T-helper 1 cell treated with Interleukin-12 subunit alpha and Interleukin-12 subunit beta and Interleukin-4 antibody, amounts not matched to agents 30 μg/mL and 1 μg/mL, for 36 hours (primary cell): Measurements from ENCODE around the gene RPL3.
"Not testable (repeated sequence)": the region's sequence is repeated elsewhere in the genome, so short reads cannot be mapped to it uniquely, and the experiment has no call there.

Source experiments
- H3K27ac Mint-ChIP-seq: one replicate; pipeline ENCODE4 v1.8.0; 2021; ENCODE audit warnings: mild to moderate bottlenecking, mixed read lengths
- H3K27me3 Mint-ChIP-seq: one replicate; pipeline ENCODE4 v1.8.0; 2021; ENCODE audit warnings: low read depth, mixed read lengths
- H3K36me3 Mint-ChIP-seq: one replicate; pipeline ENCODE4 v1.8.0; 2021; ENCODE audit warnings: low read depth, mixed read lengths
- H3K4me1 Mint-ChIP-seq: one replicate; pipeline ENCODE4 v1.8.0; 2021; ENCODE audit warnings: low read depth, mixed read lengths
- H3K4me3 Mint-ChIP-seq: one replicate; pipeline ENCODE4 v1.8.0; 2021; ENCODE audit warnings: mild to moderate bottlenecking, moderate library complexity, mixed read lengths
- H3K9me3 Mint-ChIP-seq: one replicate; pipeline ENCODE4 v1.8.0; 2021; ENCODE audit warnings: mixed read lengths

Gene RPL3

GRCh38 chr22:39357110-39358108, 38.0 kb upstream of the RPL3 start:
- not testable (repeated sequence) for H3K27me3 Mint-ChIP-seq

GRCh38 chr22:39356464-39356863, 37.0 kb upstream of the RPL3 start:
- Mint-ChIP-seq H3K4me3 (no peak overlapping the region), H3K27me3 (peaks cover 4% of the 10 kb centered on the region), H3K36me3 (no peaks in the 10 kb centered on the region), H3K4me1 (peaks cover 2% of the 10 kb centered on the region), H3K27ac (no peak overlapping the region), H3K9me3 (no peaks in the 10 kb centered on the region)

More at GRCh38 chr22:39357110-39358108, 38.0 kb upstream of the RPL3 start:
- H3K9me3 Mint-ChIP-seq, H3K27ac Mint-ChIP-seq, H3K4me1 Mint-ChIP-seq, H3K36me3 Mint-ChIP-seq, H3K4me3 Mint-ChIP-seq: not testable (repeated sequence)

GRCh38 chr22:39355805-39356204, 36.4 kb upstream of the RPL3 start:
- H3K27ac Mint-ChIP-seq, H3K4me3 Mint-ChIP-seq, H3K9me3 Mint-ChIP-seq, H3K4me1 Mint-ChIP-seq, H3K36me3 Mint-ChIP-seq: not testable (repeated sequence)
- peaks cover 10% of the 10 kb centered on the region for H3K27me3 Mint-ChIP-seq

- Mint-ChIP-seq H3K36me3 (no peaks in the 10 kb centered on the region), H3K4me3 (no peak overlapping the region), H3K27me3 (peaks cover 16% of the 10 kb centered on the region), H3K27ac (no peak overlapping the region), H3K9me3 (no peaks in the 10 kb centered on the region), H3K4me1 (peaks cover 2% of the 10 kb centered on the region)
These were observed 35.7 kb upstream of the RPL3 start for GRCh38 chr22:39355080-39355479.

GRCh38 chr22:39353346-39353745, 33.9 kb upstream of the RPL3 start:
- Mint-ChIP-seq H3K27ac (no peak overlapping the region), H3K4me3 (no peak overlapping the region), H3K27me3 (peaks cover 28% of the 10 kb centered on the region), H3K36me3 (no peaks in the 10 kb centered on the region), H3K4me1 (peaks cover 8% of the 10 kb centered on the region), H3K9me3 (no peaks in the 10 kb centered on the region)

GRCh38 chr22:39352306-39352891, 33.0 kb upstream of the RPL3 start:
- Mint-ChIP-seq H3K27ac (no peak overlapping the region), H3K9me3 (no peaks in the 10 kb centered on the region), H3K4me3 (no peak overlapping the region), H3K4me1 (peaks cover 8% of the 10 kb centered on the region), H3K27me3 (peaks cover 34% of the 10 kb centered on the region), H3K36me3 (no peaks in the 10 kb centered on the region)

GRCh38 chr22:39351689-39352214, 32.3 kb upstream of the RPL3 start:
- no peak overlapping the region for H3K4me3 Mint-ChIP-seq
- H3K9me3 Mint-ChIP-seq: no peaks in the 10 kb centered on the region
- H3K27me3 Mint-ChIP-seq: peaks cover 35% of the 10 kb centered on the region

GRCh38 chr22:39350757-39351688, 31.6 kb upstream of the RPL3 start:
- H3K4me3 Mint-ChIP-seq: peak overlapping the region; percentile 48
- H3K27me3 Mint-ChIP-seq: peaks cover 39% of the 10 kb centered on the region
- H3K9me3 Mint-ChIP-seq: no peaks in the 10 kb centered on the region
- H3K4me1 Mint-ChIP-seq: peaks cover 8% of the 10 kb centered on the region
- no peak overlapping the region for H3K27ac Mint-ChIP-seq
- no peaks in the 10 kb centered on the region for H3K36me3 Mint-ChIP-seq

More at GRCh38 chr22:39351689-39352214, 32.3 kb upstream of the RPL3 start:
- H3K4me1 Mint-ChIP-seq: peaks cover 8% of the 10 kb centered on the region
- no peaks in the 10 kb centered on the region for H3K36me3 Mint-ChIP-seq
- H3K27ac Mint-ChIP-seq: no peak overlapping the region

GRCh38 chr22:39349967-39350726, 30.7 kb upstream of the RPL3 start, which contains the start of gene SYNGR1:
Gene SYNGR1 (plus strand): TSS chr22:39349991. CDS start chr22:39350011, 20 bp downstream.
- peak within 1 kb of the TSS; percentile 63 for H3K4me3 Mint-ChIP-seq

GRCh38 chr22:39349506-39349966, 30.1 kb upstream of the RPL3 start:
- H3K4me1 Mint-ChIP-seq: peaks cover 8% of the 10 kb centered on the region
- peak overlapping the region; percentile 63 for H3K4me3 Mint-ChIP-seq
- H3K36me3 Mint-ChIP-seq: no peaks in the 10 kb centered on the region
- H3K9me3 Mint-ChIP-seq: no peaks in the 10 kb centered on the region
- no peak overlapping the region for H3K27ac Mint-ChIP-seq
- peaks cover 41% of the 10 kb centered on the region for H3K27me3 Mint-ChIP-seq

More at GRCh38 chr22:39349967-39350726, 30.7 kb upstream of the RPL3 start, which contains the start of gene SYNGR1:
- Mint-ChIP-seq H3K9me3 (no peaks in the 10 kb centered on the region), H3K4me1 (peaks cover 8% of the 10 kb centered on the region), H3K27ac (no peak within 1 kb of the TSS), H3K27me3 (peaks cover 39% of the 10 kb centered on the region), H3K36me3 (no peaks in the 10 kb centered on the region)

- no peaks in the 10 kb centered on the region for H3K9me3 Mint-ChIP-seq
- H3K4me1 Mint-ChIP-seq: peaks cover 8% of the 10 kb centered on the region
- no peak overlapping the region for H3K27ac Mint-ChIP-seq
- peak overlapping the region; percentile 63 for H3K4me3 Mint-ChIP-seq
- no peaks in the 10 kb centered on the region for H3K36me3 Mint-ChIP-seq
- H3K27me3 Mint-ChIP-seq: peaks cover 46% of the 10 kb centered on the region
These were observed 29.6 kb upstream of the RPL3 start for GRCh38 chr22:39348909-39349505.

GRCh38 chr22:39345231-39345630, 25.8 kb upstream of the RPL3 start:
- peaks cover 10% of the 10 kb centered on the region for H3K4me1 Mint-ChIP-seq
- H3K27ac Mint-ChIP-seq: no peak overlapping the region
- H3K4me3 Mint-ChIP-seq: no peak overlapping the region
- no peaks in the 10 kb centered on the region for H3K36me3 Mint-ChIP-seq
- H3K27me3 Mint-ChIP-seq: peaks cover 53% of the 10 kb centered on the region
- no peaks in the 10 kb centered on the region for H3K9me3 Mint-ChIP-seq

GRCh38 chr22:39344046-39344390, 24.6 kb upstream of the RPL3 start:
- no peak overlapping the region for H3K27ac Mint-ChIP-seq
- no peaks in the 10 kb centered on the region for H3K36me3 Mint-ChIP-seq
- H3K27me3 Mint-ChIP-seq: peaks cover 51% of the 10 kb centered on the region
- H3K9me3 Mint-ChIP-seq: no peaks in the 10 kb centered on the region
- H3K4me3 Mint-ChIP-seq: no peak overlapping the region
- peaks cover 6% of the 10 kb centered on the region for H3K4me1 Mint-ChIP-seq
